H1 (cell line): Measurements from ENCODE around the gene ZNF746. TPM values are rescaled to one million over a fixed set of nuclear protein-coding genes. Genes with fewer than 3 reads are reported as not detected.
"Not testable (repeated sequence)": the region's sequence is repeated elsewhere in the genome, so short reads cannot be mapped to it uniquely, and the experiment has no call there.

Experiments
- CTCF ChIA-PET: fragments of 300-600 bp; sonication (Branson Sonifier 250); formaldehyde crosslinking; loops from one replicate; lab custom pipeline; 2021; ENCODE audit not compliant: partially characterized antibody; lab: Charles Lee
- POLR2A ChIA-PET: fragments of 300-600 bp; sonication (Branson Sonifier 250); formaldehyde crosslinking; loops from one replicate; lab custom pipeline; 2021; ENCODE audit warnings: inconsistent platforms; ENCODE audit not compliant: partially characterized antibody; lab: Charles Lee
- DNase-seq, 2 experiments: peaks; one replicate each; pipeline versions ENCODE4 v3.0.0 to v3.0.0-alpha.2; 2010 to 2022; ENCODE audit warnings: low spot score in 2 of 2, low read depth in 1 of 2, mixed read lengths in 1 of 2
- FAIRE-seq: peaks from 2 replicates; lab custom pipeline; 2011; peaks lifted over from hg19 to GRCh38; lab: Jason Lieb, UNC
- H2AFZ ChIP-seq: 2 replicates; pipeline ENCODE4 v1.8.1; 2012; ENCODE audit warnings: low read length, inconsistent platforms
- H2AK5ac ChIP-seq: 2 replicates; pipeline ENCODE4 v1.6.1; 2013; ENCODE audit warnings: low read depth, low read length
- H2BK120ac ChIP-seq: replicated peaks from 2 replicates; pipeline ENCODE3; 2013; ENCODE audit warnings: low read depth, low read length, inconsistent platforms
- H2BK12ac ChIP-seq: 2 replicates; pipeline ENCODE4 v1.6.1; 2013; ENCODE audit warnings: low read depth, low read length
- H2BK15ac ChIP-seq: 2 replicates; pipeline ENCODE4 v1.6.1; 2013; ENCODE audit warnings: low read length
- H2BK20ac ChIP-seq: 2 replicates; pipeline ENCODE4 v1.6.1; 2013; ENCODE audit warnings: low read length
- H2BK5ac ChIP-seq: 2 replicates; pipeline ENCODE4 v1.6.1; 2013; ENCODE audit warnings: low read depth, low read length
- H3K14ac ChIP-seq: 2 replicates; pipeline ENCODE4 v1.6.1; 2013; ENCODE audit warnings: inconsistent platforms; ENCODE audit not compliant: insufficient read length
- H3K18ac ChIP-seq: 2 replicates; pipeline ENCODE4 v1.6.1; 2013; ENCODE audit warnings: low read length; ENCODE audit errors: extremely low read depth
- H3K23ac ChIP-seq: 2 replicates; pipeline ENCODE4 v1.6.1; 2013; ENCODE audit warnings: inconsistent platforms; ENCODE audit not compliant: insufficient read length
- H3K23me2 ChIP-seq: 2 replicates; pipeline ENCODE4 v1.6.1; 2013; ENCODE audit warnings: low read depth, low read length
- H3K27ac ChIP-seq: 2 replicates; pipeline ENCODE4 v1.6.1; 2011; ENCODE audit warnings: low read depth, low read length, inconsistent platforms
- H3K27me3 ChIP-seq, 4 experiments: replicated peaks in 1 of 4; 1 replicate in 1 of 4; 2 replicates in 3 of 4; pipeline versions ENCODE4 v1.6.1 to v1.8.1; 2011 to 2013; ENCODE audit warnings: low read length in 3 of 4, mild to moderate bottlenecking in 3 of 4, inconsistent platforms in 2 of 4, mixed read lengths in 2 of 4, moderate library complexity in 1 of 4; ENCODE audit not compliant: control insufficient read depth in 3 of 4, insufficient read depth in 3 of 4; ENCODE audit errors: extremely low read depth in 1 of 4
- H3K36me3 ChIP-seq, 4 experiments: 2 replicates each; pipeline versions ENCODE4 v1.6.1 to v1.8.1; 2011 to 2013; ENCODE audit warnings: mild to moderate bottlenecking in 4 of 4, low read length in 3 of 4, moderate library complexity in 2 of 4, control low read depth in 1 of 4, inconsistent platforms in 1 of 4; ENCODE audit not compliant: insufficient read depth in 4 of 4, control insufficient read depth in 2 of 4
- H3K4ac ChIP-seq: replicated peaks from 2 replicates; pipeline ENCODE3; 2013; ENCODE audit warnings: low read length, low read depth, mixed read lengths, inconsistent platforms; ENCODE audit not compliant: insufficient read length
- H3K4me1 ChIP-seq, 4 experiments: replicated peaks in 1 of 4; 1 replicate in 1 of 4; 2 replicates in 3 of 4; pipeline versions ENCODE4 v1.6.1 to v1.8.1; 2011 to 2013; ENCODE audit warnings: low read length in 3 of 4, inconsistent platforms in 2 of 4, mixed read lengths in 1 of 4; ENCODE audit not compliant: insufficient read depth in 4 of 4, control insufficient read depth in 3 of 4
- H3K4me2 ChIP-seq, 2 experiments: 2 replicates each; pipeline versions ENCODE4 v1.6.1 to v1.8.1; 2011 to 2013; ENCODE audit warnings: low read depth in 2 of 2, low read length in 2 of 2, control low read depth in 1 of 2, inconsistent platforms in 1 of 2, mild to moderate bottlenecking in 1 of 2; ENCODE audit not compliant: insufficient read depth in 1 of 2
- H3K4me3 ChIP-seq, 4 experiments: fragments of 200-600, 300-600 bp in 1 of 4; sonication (generic), shearing (Covaris generic), sonication (Bioruptor Twin) in 1 of 4; 2 replicates each; pipeline versions ENCODE4 v1.5.1 to v1.8.1; 2011 to 2016; ENCODE audit warnings: low read length in 4 of 4, low read depth in 3 of 4, control low read depth in 2 of 4, inconsistent platforms in 2 of 4, mild to moderate bottlenecking in 2 of 4, mixed read lengths in 1 of 4, moderate library complexity in 1 of 4; ENCODE audit not compliant: insufficient read depth in 2 of 4; ENCODE audit errors: extremely low read depth in 1 of 4
- H3K56ac ChIP-seq: replicated peaks from 2 replicates; pipeline ENCODE3; 2013; ENCODE audit warnings: low read depth, mild to moderate bottlenecking, mixed read lengths, low read length, inconsistent platforms; ENCODE audit not compliant: insufficient read length
- H3K79me1 ChIP-seq: 2 replicates; pipeline ENCODE4 v1.6.1; 2013; ENCODE audit warnings: low read depth, low read length, control low read depth
- H3K79me2 ChIP-seq, 2 experiments: 2 replicates each; pipeline versions ENCODE4 v1.6.1 to v1.8.1; 2012 to 2013; ENCODE audit warnings: low read length in 2 of 2, mild to moderate bottlenecking in 2 of 2, inconsistent platforms in 1 of 2; ENCODE audit not compliant: insufficient read depth in 2 of 2, control insufficient read depth in 1 of 2
- H3K9ac ChIP-seq, 4 experiments: replicated peaks in 1 of 4; 1 replicate in 1 of 4; 2 replicates in 3 of 4; pipeline versions ENCODE4 v1.6.1 to v1.8.1; 2011 to 2013; ENCODE audit warnings: low read depth in 3 of 4, low read length in 3 of 4, control low read depth in 2 of 4, mild to moderate bottlenecking in 2 of 4, moderate library complexity in 2 of 4, inconsistent platforms in 1 of 4; ENCODE audit errors: extremely low read depth in 1 of 4
- H3K9me3 ChIP-seq, 2 experiments: 2 replicates each; pipeline versions ENCODE4 v1.6.1 to v1.8.1; 2012 to 2013; ENCODE audit warnings: mild to moderate bottlenecking in 2 of 2, moderate library complexity in 2 of 2, control low read depth in 1 of 2, inconsistent platforms in 1 of 2, low read depth in 1 of 2, low read length in 1 of 2, mixed read lengths in 1 of 2; ENCODE audit not compliant: insufficient read depth in 2 of 2
- H4K20me1 ChIP-seq, 2 experiments: replicated peaks in 1 of 2; 2 replicates each; pipeline versions ENCODE3 to v1.8.1; 2011 to 2013; ENCODE audit warnings: inconsistent platforms in 2 of 2, low read length in 2 of 2, mild to moderate bottlenecking in 1 of 2; ENCODE audit not compliant: insufficient read depth in 2 of 2, control insufficient read depth in 1 of 2
- H4K5ac ChIP-seq: 2 replicates; pipeline ENCODE4 v1.6.1; 2013; ENCODE audit warnings: low read length, low read depth, mixed read lengths, inconsistent platforms; ENCODE audit not compliant: insufficient read length
- H4K8ac ChIP-seq: 2 replicates; pipeline ENCODE4 v1.8.0; 2013; ENCODE audit warnings: mild to moderate bottlenecking, moderate library complexity, low read length, inconsistent platforms; ENCODE audit not compliant: insufficient read depth; ENCODE audit errors: extremely low read depth
- H4K91ac ChIP-seq: replicated peaks from 2 replicates; pipeline ENCODE3; 2013; ENCODE audit warnings: low read length, mixed read lengths, inconsistent platforms; ENCODE audit not compliant: insufficient read length
- WGBS, 2 experiments: shearing (Covaris generic) in 1 of 2; methylation state at CpG; one replicate each; pipeline versions ENCODE4 v1.1.6 to v1.1.7; 2013 to 2015; ENCODE audit warnings: low lambda C conversion rate in 2 of 2, mixed read lengths in 2 of 2, inconsistent platforms in 1 of 2, low coverage in 1 of 2, missing lambda C conversion rate in 1 of 2; ENCODE audit not compliant: insufficient replicate concordance in 2 of 2, insufficient coverage in 1 of 2, insufficient read length in 1 of 2; ENCODE audit errors: extremely low coverage in 1 of 2, missing lambda C conversion rate in 1 of 2; 5-methylcytosine and 5-hydroxymethylcytosine counted together
- polyA plus RNA-seq, 7 experiments: library from polyadenylated mRNA; depleted of rRNA in 3 of 7; stranded (reverse) in 5 of 7; unstranded in 2 of 7; fragments of >200 nt in 5 of 7; fragments of 200-250 nt in 2 of 7; gene quantifications; 1 replicate in 5 of 7; 2 replicates in 1 of 7; 4 replicates in 1 of 7; pipeline versions ENCODE4 v1.2.1 to v1.2.3, GENCODE V29; 2011 to 2013; ENCODE audit warnings: missing spikeins in 2 of 7, mixed read lengths in 2 of 7
- total RNA-seq: library from RNA; stranded (reverse); fragmentation: NEBNext Ultra II Directional; extraction: Animal tissue kit (Norgen Biotek cat#: 25700); gene quantifications from 2 replicates; pipeline ENCODE4 v1.2.1, GENCODE V29; 2021

Gene ZNF746
- total and polyA plus RNA-seq, 2 of the 8 experiments (the other 6 are each of a cell fraction or from before 2014, with no cell fraction given) = 7.5 to 15.6 TPM

DNA sequence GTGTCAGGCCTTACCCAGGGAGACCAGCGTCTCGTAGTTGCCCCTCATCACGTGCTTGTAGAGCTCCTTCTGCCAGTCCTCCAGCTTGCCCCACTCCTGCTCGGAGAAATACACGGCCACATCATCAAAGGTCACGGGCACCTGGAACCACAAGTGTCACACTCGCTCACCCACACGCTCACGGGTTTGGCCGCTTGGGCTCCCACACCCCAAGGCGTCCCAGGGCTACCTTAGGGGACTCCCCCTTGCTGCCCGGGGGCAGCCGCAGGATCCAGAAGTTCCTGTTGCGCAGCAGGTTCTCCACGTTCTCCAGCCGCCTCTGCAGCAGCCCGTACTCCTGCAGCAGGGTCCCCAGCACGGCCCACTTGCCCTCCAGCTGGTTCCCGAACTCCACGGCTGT is 3.6 kb downstream of the ZNF746 start:
- H3K23ac ChIP-seq, H4K20me1 ChIP-seq, H2BK5ac ChIP-seq, H3K9ac ChIP-seq, H4K91ac ChIP-seq, H2BK12ac ChIP-seq, DNase-seq, H3K27me3 ChIP-seq, H2BK20ac ChIP-seq, H3K4me2 ChIP-seq, H3K18ac ChIP-seq, H3K4ac ChIP-seq, H2AK5ac ChIP-seq, H3K14ac ChIP-seq, POLR2A ChIA-PET, FAIRE-seq, H2BK120ac ChIP-seq, H3K4me1 ChIP-seq, H2AFZ ChIP-seq, H4K8ac ChIP-seq, H3K9me3 ChIP-seq, H3K23me2 ChIP-seq, H4K5ac ChIP-seq, H3K56ac ChIP-seq, H2BK15ac ChIP-seq, H3K79me1 ChIP-seq, H3K27ac ChIP-seq, H3K4me3 ChIP-seq: not testable (repeated sequence)
- Histone ChIP-seq H3K79me2 (peaks cover 0 to 12% of the 10 kb centered on the region in 2 experiments; a peak in 2 of 4 replicates), H3K36me3 (peaks cover 5 to 19% (median 16%) of the 10 kb centered on the region in 4 experiments; a peak in 5 of 8 replicates)
- 92% methylated on average over 13 of the region's 20 CpGs; no CpG with 5 or more reads in 1 of the 2 experiments for WGBS, 2 experiments
- CTCF ChIA-PET = interaction anchor here (0.8 to 3.4 kb wide), 3 partner anchors 9 to 19 kb away, joined by 3 to 12 read pairs (median 4); no protein-coding TSS in a partner anchor
